ENCODE data around the gene CLPTM1.

DNA sequence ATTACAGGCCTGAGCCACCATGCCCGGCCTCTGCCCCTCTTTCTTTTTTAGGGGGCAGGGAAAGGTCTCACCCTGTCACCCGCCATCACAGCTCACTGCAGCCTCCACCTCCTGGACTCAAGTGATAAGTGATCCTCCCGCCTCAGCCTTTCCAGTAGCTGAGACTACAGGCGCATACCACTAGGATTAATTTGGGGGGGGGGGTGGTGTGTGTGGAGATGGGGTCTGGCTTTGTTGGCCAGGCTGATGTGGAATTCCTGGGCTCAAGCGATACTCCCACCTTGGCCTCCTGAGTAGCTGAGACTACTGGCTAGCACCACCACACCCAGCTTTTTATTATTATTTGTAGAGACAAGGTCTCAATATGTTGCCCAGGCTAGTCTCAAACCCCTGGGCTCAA, 45.4 kb upstream of the CLPTM1 start:
- TF ChIP-seq, protein P1, sequence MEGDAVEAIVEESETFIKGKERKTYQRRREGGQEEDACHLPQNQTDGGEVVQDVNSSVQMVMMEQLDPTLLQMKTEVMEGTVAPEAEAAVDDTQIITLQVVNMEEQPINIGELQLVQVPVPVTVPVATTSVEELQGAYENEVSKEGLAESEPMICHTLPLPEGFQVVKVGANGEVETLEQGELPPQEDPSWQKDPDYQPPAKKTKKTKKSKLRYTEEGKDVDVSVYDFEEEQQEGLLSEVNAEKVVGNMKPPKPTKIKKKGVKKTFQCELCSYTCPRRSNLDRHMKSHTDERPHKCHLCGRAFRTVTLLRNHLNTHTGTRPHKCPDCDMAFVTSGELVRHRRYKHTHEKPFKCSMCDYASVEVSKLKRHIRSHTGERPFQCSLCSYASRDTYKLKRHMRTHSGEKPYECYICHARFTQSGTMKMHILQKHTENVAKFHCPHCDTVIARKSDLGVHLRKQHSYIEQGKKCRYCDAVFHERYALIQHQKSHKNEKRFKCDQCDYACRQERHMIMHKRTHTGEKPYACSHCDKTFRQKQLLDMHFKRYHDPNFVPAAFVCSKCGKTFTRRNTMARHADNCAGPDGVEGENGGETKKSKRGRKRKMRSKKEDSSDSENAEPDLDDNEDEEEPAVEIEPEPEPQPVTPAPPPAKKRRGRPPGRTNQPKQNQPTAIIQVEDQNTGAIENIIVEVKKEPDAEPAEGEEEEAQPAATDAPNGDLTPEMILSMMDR (IDR thresholded peaks at IDR 0.05; ENCODE audit: low read length) = no peak
- TF ChIP-seq EZH2 (IDR thresholded peaks at IDR 0.05; ENCODE audit: borderline replicate concordance, low read length) = no peak

All from OCI-LY1 (cell line).